SK-N-MC (cell line): ENCODE results near the gene LOXL3.

ENCODE experiments used
- EZH2 ChIP-seq: fragments of 200-600 bp; sonication (generic); IDR thresholded peaks from one replicate; pipeline ENCODE4 v1.6.1; 2017; ENCODE audit warnings: antibody characterized with exemption
- POLR2AphosphoS5 ChIP-seq: IDR thresholded peaks from 2 replicates; pipeline ENCODE4 v1.6.1; 2012; ENCODE audit warnings: mild to moderate bottlenecking, low read depth, low read length, borderline replicate concordance

DNA sequence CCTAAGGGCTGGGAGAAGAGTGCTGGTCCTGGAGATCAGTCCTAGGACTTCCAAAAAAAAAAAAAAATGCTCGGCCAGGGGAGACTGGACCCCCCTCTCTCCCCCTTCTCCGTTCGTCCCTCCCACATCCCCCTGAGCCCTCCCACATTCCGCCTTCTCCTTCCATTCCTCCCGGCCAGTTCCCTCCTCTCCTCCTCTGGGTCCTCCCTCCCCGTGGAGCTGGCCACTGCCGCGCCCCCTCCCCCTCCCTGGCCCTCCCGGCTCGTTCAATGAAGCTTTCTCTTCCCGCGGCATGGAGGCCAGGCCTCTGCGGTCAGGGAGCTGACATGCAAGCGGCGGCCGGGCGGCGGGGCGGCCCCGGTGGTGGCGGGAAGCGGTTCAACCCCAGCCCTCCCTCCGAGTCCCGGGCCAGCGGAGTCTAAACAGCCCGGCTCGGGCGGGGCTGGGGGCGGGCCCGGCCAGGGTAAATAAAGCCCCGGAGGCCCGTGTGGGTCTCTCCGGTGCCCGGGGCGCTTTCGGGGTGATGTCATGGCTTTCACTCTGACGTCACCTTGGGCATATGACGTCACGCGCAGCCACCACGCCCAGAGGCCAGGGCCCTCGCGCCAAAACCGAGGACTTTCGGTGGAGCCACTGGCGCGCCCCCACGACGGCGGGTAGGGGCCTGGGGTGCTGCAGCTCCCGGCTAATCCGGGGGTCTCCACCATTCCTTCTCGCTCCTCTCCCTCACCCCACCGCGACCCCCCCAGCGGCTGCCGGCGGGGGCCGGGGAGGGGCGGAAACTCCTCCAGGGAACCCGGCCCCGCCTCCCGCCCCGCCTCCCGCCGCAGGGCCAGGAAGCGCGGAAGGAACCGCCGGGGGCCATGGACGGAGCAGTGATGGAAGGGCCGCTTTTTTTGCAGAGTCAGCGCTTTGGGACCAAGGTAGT is at the start of gene LOXL3, which contains the start of gene DOK1:
- TF ChIP-seq EZH2 (no peak), POLR2AphosphoS5 (0 out of 2 replicates have a peak, but pooled peaks have one; percentile 22)
